ENCODE data around the gene CD8B2. TPM values are rescaled to one million over a fixed set of nuclear protein-coding genes. Genes with fewer than 3 reads are reported as not detected.
"Not testable (repeated sequence)": the region's sequence is repeated elsewhere in the genome, so short reads cannot be mapped to it uniquely, and the experiment has no call there.

The CD8B2 gene
- not detected in 2 replicates for total RNA-seq (2011; cell fraction: chromatin; rRNA removed; ENCODE audit: low replicate concordance)
- not detected in 2 replicates for total RNA-seq (2011; cell fraction: nucleolus; rRNA removed)
- total RNA-seq (2011; cell fraction: nucleoplasm; rRNA removed), result not detected in 2 replicates
- not detected in 2 replicates for total RNA-seq (2014; rRNA removed)
- total RNA-seq (2014; rRNA removed; fragmentation: Illumina TruSeq; extraction: Trizol), result not detected in 2 replicates
- total RNA-seq (2015; rRNA removed; fragmentation: Illumina TruSeq; extraction: Trizol), result not detected in 2 replicates
- not detected in 2 replicates for total RNA-seq (2021)
- 0.03 TPM in 1 of 2 replicates, not detected in the other for polyA plus RNA-seq (2011; rRNA removed)
- polyA plus RNA-seq (2011; cell fraction: cytosol; rRNA removed), result 0.21 TPM in 1 of 2 replicates, not detected in the other
- not detected in 2 replicates for polyA plus RNA-seq (2011; cell fraction: nucleus; rRNA removed)
- polyA plus RNA-seq (2012), result not detected in 2 replicates
- not detected in 2 replicates for polyA plus RNA-seq (2014; fragmentation: Illumina TruSeq; extraction: Trizol)
- polyA plus RNA-seq (2014; fragmentation: Nextera tagmentation; extraction: Ambion mirVana), result not detected
- polyA plus RNA-seq (2014; rRNA removed), result not detected in 2 replicates
- not detected in 2 replicates for polyA minus RNA-seq (2011; rRNA and poly(A)+ RNA removed)
- polyA minus RNA-seq (2011; cell fraction: cytosol; rRNA and poly(A)+ RNA removed), result not detected in 2 replicates
- polyA minus RNA-seq (2011; cell fraction: nucleus; rRNA and poly(A)+ RNA removed), result not detected in 2 replicates
- Bru-seq, nascent RNA, result percentile 4 among the genes with signal in this experiment
- BruChase-seq, experiment 1, labeled RNA remaining after a 2-hour chase, result percentile 2 among the genes with signal in this experiment
- percentile 2 among the genes with signal in this experiment for BruChase-seq, experiment 2, labeled RNA remaining after a 6-hour chase
- long read RNA-seq, experiment 1, result 0 reads
- long read RNA-seq, experiment 2, result 0 reads
- long read RNA-seq, experiment 3, result 0 reads

- H3K79me2 ChIP-seq (ENCODE audit: control insufficient read depth, insufficient read depth, low read length); H3K27ac ChIP-seq (ENCODE audit: extremely low read depth, low read depth, low read length); H3K9ac ChIP-seq (ENCODE audit: insufficient read depth in 1 of 2, low read depth in 2 of 2, low read length in 2 of 2); in situ Hi-C loops (cut with MboI); POLR2A ChIA-PET; H3K4me3 ChIP-seq; BruUV-seq (replicated peaks); FAIRE-seq; H3K4me2 ChIP-seq (ENCODE audit: insufficient read depth, low read length); H3K9me3 ChIP-seq (replicated peaks; ENCODE audit: control insufficient read depth, insufficient read depth, low read depth, low read length); H4K20me1 ChIP-seq (replicated peaks; ENCODE audit: control insufficient read depth, insufficient read depth, low read length); H3K27me3 ChIP-seq (ENCODE audit: control insufficient read depth in 2 of 2, insufficient read depth in 2 of 2, low read length in 2 of 2); DNase-seq (ENCODE audit: extremely low read depth in 1 of 4, low spot score in 3 of 4); H3K4me1 ChIP-seq (replicated peaks in 1 of 2; ENCODE audit: control insufficient read depth in 2 of 2, insufficient read depth in 2 of 2, low read length in 2 of 2); H3K36me3 ChIP-seq (ENCODE audit: control insufficient read depth, insufficient read depth, low read length); H2AFZ ChIP-seq (ENCODE audit: low read depth, low read length); CTCF ChIA-PET (ENCODE audit: low intra/inter-chr PET ratio); ATAC-seq; intact Hi-C loops (cut with micrococcal nuclease); H3K9me1 ChIP-seq (ENCODE audit: control insufficient read depth, insufficient read depth, low read length): not testable (repeated sequence)
- 3% methylated on average over 14 of the region's 39 CpGs for WGBS (ENCODE audit: insufficient coverage, low coverage, missing lambda C conversion rate)
These were observed at the start of gene CD8B2 for GRCh38 chr2:106486551-106487385. CD8B2 (plus strand) TSS chr2:106487364; CDS start chr2:106487427, 63 bp downstream.

- CTCF ChIA-PET (ENCODE audit: low intra/inter-chr PET ratio); POLR2A ChIA-PET; H3K9ac ChIP-seq (ENCODE audit: insufficient read depth in 1 of 2, low read depth in 2 of 2, low read length in 2 of 2); H3K9me1 ChIP-seq (ENCODE audit: control insufficient read depth, insufficient read depth, low read length); H4K20me1 ChIP-seq (replicated peaks; ENCODE audit: control insufficient read depth, insufficient read depth, low read length); H3K9me3 ChIP-seq (replicated peaks; ENCODE audit: control insufficient read depth, insufficient read depth, low read depth, low read length); BruUV-seq (replicated peaks); FAIRE-seq; H3K4me1 ChIP-seq (replicated peaks in 1 of 2; ENCODE audit: control insufficient read depth in 2 of 2, insufficient read depth in 2 of 2, low read length in 2 of 2); H3K4me3 ChIP-seq; H3K4me2 ChIP-seq (ENCODE audit: insufficient read depth, low read length); H3K79me2 ChIP-seq (ENCODE audit: control insufficient read depth, insufficient read depth, low read length); DNase-seq (ENCODE audit: extremely low read depth in 1 of 4, low spot score in 3 of 4); H2AFZ ChIP-seq (ENCODE audit: low read depth, low read length); intact Hi-C loops (cut with micrococcal nuclease); in situ Hi-C loops (cut with MboI); H3K27ac ChIP-seq (ENCODE audit: extremely low read depth, low read depth, low read length); H3K27me3 ChIP-seq (ENCODE audit: control insufficient read depth in 2 of 2, insufficient read depth in 2 of 2, low read length in 2 of 2); H3K36me3 ChIP-seq (ENCODE audit: control insufficient read depth, insufficient read depth, low read length): not testable (repeated sequence)
- 0% methylated on average over 4 of the region's 10 CpGs for WGBS (ENCODE audit: insufficient coverage, low coverage, missing lambda C conversion rate)
- ATAC-seq, result peak; percentile 48; the same call in 1 of the 3 replicates
These were observed 25.3 kb upstream of the CD8B2 start for GRCh38 chr2:106461882-106462281.

GRCh38 chr2:106467516-106467915 is 19.6 kb upstream of the CD8B2 start:
- intact Hi-C loops (cut with micrococcal nuclease); in situ Hi-C loops (cut with MboI); H3K4me3 ChIP-seq; H2AFZ ChIP-seq (ENCODE audit: low read depth, low read length); DNase-seq (ENCODE audit: extremely low read depth in 1 of 4, low spot score in 3 of 4); FAIRE-seq; H3K4me1 ChIP-seq (replicated peaks in 1 of 2; ENCODE audit: control insufficient read depth in 2 of 2, insufficient read depth in 2 of 2, low read length in 2 of 2); H3K27me3 ChIP-seq (ENCODE audit: control insufficient read depth in 2 of 2, insufficient read depth in 2 of 2, low read length in 2 of 2); H4K20me1 ChIP-seq (replicated peaks; ENCODE audit: control insufficient read depth, insufficient read depth, low read length); H3K9ac ChIP-seq (ENCODE audit: insufficient read depth in 1 of 2, low read depth in 2 of 2, low read length in 2 of 2); CTCF ChIA-PET (ENCODE audit: low intra/inter-chr PET ratio); BruUV-seq (replicated peaks); H3K9me1 ChIP-seq (ENCODE audit: control insufficient read depth, insufficient read depth, low read length); POLR2A ChIA-PET; H3K27ac ChIP-seq (ENCODE audit: extremely low read depth, low read depth, low read length); ATAC-seq; H3K9me3 ChIP-seq (replicated peaks; ENCODE audit: control insufficient read depth, insufficient read depth, low read depth, low read length); H3K4me2 ChIP-seq (ENCODE audit: insufficient read depth, low read length); H3K36me3 ChIP-seq (ENCODE audit: control insufficient read depth, insufficient read depth, low read length); H3K79me2 ChIP-seq (ENCODE audit: control insufficient read depth, insufficient read depth, low read length): not testable (repeated sequence)
- WGBS (ENCODE audit: insufficient coverage, low coverage, missing lambda C conversion rate), result 53% methylated on average over 21 of the region's 49 CpGs

Measured in K562 (cell line).